ENCODE measurements around the gene RAB20.

GRCh38 chr13:110571896-110572777, 10.6 kb upstream of the RAB20 start:
- TF ChIP-seq RARB (CRISPR knock-in tag; IDR thresholded peaks at IDR 0.05): no peak
- TF ChIP-seq CSRNP3 (CRISPR knock-in tag; IDR thresholded peaks at IDR 0.05): no peak
- TF ChIP-seq PATZ1 (CRISPR knock-in tag; IDR thresholded peaks at IDR 0.05; ENCODE audit: borderline replicate concordance): no peak
- no peak for TF ChIP-seq PPARA (CRISPR knock-in tag; IDR thresholded peaks at IDR 0.05; ENCODE audit: borderline replicate concordance)
- no peak for TF ChIP-seq ISL1 (CRISPR knock-in tag; IDR thresholded peaks at IDR 0.05)
- no peak for TF ChIP-seq ESRRG (CRISPR knock-in tag; IDR thresholded peaks at IDR 0.05)
- TF ChIP-seq TOX (CRISPR knock-in tag; IDR thresholded peaks at IDR 0.05; ENCODE audit: borderline replicate concordance): no peak
- TF ChIP-seq TSHZ2 (CRISPR knock-in tag; IDR thresholded peaks at IDR 0.05): no peak
- no peak for TF ChIP-seq ZNF70 (CRISPR knock-in tag; IDR thresholded peaks at IDR 0.05)
